ENCODE data around the gene HIPK1. TPM values are rescaled to one million over a fixed set of nuclear protein-coding genes. Genes with fewer than 3 reads are reported as not detected.

Gene HIPK1
- total RNA-seq, 3 donors from 2014 or later, result 66.0 to 99.7 (median 68.8) TPM

GRCh38 chr1:113934511-113935055 is 5.5 kb downstream of the HIPK1 start:
- intact Hi-C loops (cut with DNase I, micrococcal nuclease), result no loop called here
- ATAC-seq, result no peak
- Histone ChIP-seq H3K9me3 (no peaks in the 10 kb centered on the region), H3K4me3 (no peak overlapping the region), H3K36me3 (ENCODE audit: low read depth) (no peaks in the 10 kb centered on the region), H3K4me1 (ENCODE audit: low read depth) (peaks cover 19% of the 10 kb centered on the region)
- TF ChIP-seq CTCF (IDR thresholded peaks at IDR 0.05), result no peak
- no peak for DNase-seq

GRCh38 chr1:113935176-113935575 is 6.1 kb downstream of the HIPK1 start:
- TF ChIP-seq CTCF (IDR thresholded peaks at IDR 0.05), result no peak
- no peak for DNase-seq
- Histone ChIP-seq H3K36me3 (ENCODE audit: low read depth) (no peaks in the 10 kb centered on the region), H3K4me1 (ENCODE audit: low read depth) (peaks cover 21% of the 10 kb centered on the region), H3K4me3 (no peak overlapping the region), H3K9me3 (no peaks in the 10 kb centered on the region)
- intact Hi-C loops (cut with DNase I, micrococcal nuclease), result no loop called here
- ATAC-seq, result no peak

DNA sequence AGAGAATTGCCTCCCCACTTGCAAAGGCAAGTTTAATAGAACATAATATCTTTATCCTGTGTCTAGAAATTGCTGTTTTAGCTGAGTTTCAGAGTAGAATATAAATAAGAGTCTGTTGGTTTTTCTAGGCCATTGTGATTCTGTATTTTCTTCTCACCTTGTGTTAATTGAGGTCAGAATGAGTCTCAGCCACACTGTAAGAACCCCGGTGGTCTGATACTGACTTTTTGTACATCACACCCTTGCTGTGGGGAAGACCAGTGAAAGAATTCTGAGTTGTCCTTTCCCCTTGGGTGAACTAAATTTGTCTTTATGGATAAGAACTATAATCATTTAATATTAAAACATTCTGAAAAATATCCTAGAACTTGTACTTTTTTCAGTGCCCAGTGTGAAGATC is 6.8 kb downstream of the HIPK1 start:
- no peaks in the 10 kb centered on the region for H3K9me3 ChIP-seq
- ATAC-seq (no peak), DNase-seq (no peak)
- H3K4me1 ChIP-seq (ENCODE audit: low read depth), result peaks cover 21% of the 10 kb centered on the region
- no peak for TF ChIP-seq CTCF (IDR thresholded peaks at IDR 0.05)
- no peaks in the 10 kb centered on the region for H3K36me3 ChIP-seq (ENCODE audit: low read depth)
- intact Hi-C loops (cut with DNase I, micrococcal nuclease), result no loop called here
- no peak overlapping the region for H3K4me3 ChIP-seq

DNA sequence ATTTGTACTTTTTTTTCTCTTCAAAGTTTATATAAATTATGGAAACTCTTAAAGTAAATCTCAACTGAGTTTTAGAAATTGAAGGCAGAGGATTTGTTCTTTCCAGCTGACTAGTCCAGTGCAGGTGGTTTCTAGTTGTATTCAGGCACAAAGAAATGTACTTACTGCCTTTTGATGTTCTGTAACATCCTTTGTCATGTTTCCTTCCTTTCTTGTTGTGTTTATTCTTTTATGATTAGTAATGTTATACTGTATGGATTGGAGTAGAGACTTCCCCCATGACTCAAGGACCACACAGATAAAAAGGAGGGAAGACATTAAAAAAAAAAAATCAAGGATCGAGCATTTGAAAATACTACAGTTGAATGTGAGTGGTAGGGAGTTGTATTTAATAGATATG is 8.0 kb downstream of the HIPK1 start:
- Histone ChIP-seq H3K36me3 (ENCODE audit: low read depth) (no peaks in the 10 kb centered on the region), H3K9me3 (no peaks in the 10 kb centered on the region), H3K4me3 (no peak overlapping the region), H3K4me1 (ENCODE audit: low read depth) (peaks cover 16% of the 10 kb centered on the region)
- ATAC-seq (no peak), DNase-seq (no peak)
- no peak for TF ChIP-seq CTCF (IDR thresholded peaks at IDR 0.05)
- intact Hi-C loops (cut with DNase I, micrococcal nuclease), result no loop called here

DNA sequence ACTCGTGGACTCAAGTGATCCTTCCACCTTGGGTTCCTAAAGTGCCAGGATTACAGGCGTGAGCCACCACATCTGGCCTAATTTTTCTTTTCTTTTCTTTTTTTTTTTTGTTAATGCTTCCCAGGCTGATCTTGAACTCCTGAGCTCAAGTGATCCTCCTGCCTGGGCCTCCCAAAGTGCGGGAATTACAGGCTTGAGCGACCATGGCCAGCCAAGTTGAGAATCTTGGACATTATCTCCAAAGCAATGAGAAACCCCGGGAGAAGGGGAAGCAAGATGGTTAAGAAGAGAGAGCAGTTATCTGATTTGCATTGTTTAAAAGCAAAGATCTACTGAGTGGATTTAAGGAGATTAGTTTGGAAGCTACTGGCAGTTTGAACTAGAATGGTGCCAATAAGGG is 9.1 kb downstream of the HIPK1 start:
- no peak for DNase-seq
- no peaks in the 10 kb centered on the region for H3K36me3 ChIP-seq (ENCODE audit: low read depth)
- ATAC-seq, result no peak
- peaks cover 9% of the 10 kb centered on the region for H3K4me1 ChIP-seq (ENCODE audit: low read depth)
- intact Hi-C loops (cut with DNase I, micrococcal nuclease), result no loop called here
- no peaks in the 10 kb centered on the region for H3K9me3 ChIP-seq
- no peak for TF ChIP-seq CTCF (IDR thresholded peaks at IDR 0.05)
- H3K4me3 ChIP-seq, result no peak overlapping the region

Data from mucosa of descending colon (tissue), 3 donors.